ENCODE data around the gene EMC8.

- no peak for TF ChIP-seq CTCF (IDR thresholded peaks at IDR 0.05)
- TF ChIP-seq REST (IDR thresholded peaks at IDR 0.05; ENCODE audit: low read depth, low read length): no peak
Measured at GRCh38 chr16:85761861-85762260, 37.5 kb downstream of the EMC8 start.
